ENCODE results near the gene BRAF.

Gene BRAF

DNA sequence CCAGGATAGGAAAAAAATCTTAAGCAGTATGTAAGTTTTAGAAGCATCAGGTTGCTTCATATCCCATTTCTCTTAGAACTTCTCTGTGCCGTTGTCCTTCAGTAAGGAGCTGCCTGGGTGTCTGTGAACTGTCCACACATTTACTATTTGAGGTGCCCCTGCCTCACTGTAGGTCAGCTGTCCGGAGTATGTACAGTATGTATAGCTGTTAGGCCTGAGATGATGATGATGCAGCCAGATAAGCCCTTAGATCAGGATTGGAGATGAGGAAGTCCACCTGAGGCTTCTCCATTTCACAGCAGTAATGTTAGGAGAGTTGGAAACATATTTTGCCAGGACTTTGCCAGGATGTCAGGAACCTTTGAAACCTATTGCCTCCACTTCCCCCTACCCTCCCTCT, 220.5 kb downstream of the BRAF start:
- H3K9me3 ChIP-seq (ENCODE audit: low read length), result no peaks in the 10 kb centered on the region
- H3K9ac ChIP-seq (ENCODE audit: low read length), result no peak overlapping the region
- H3F3A ChIP-seq (ENCODE audit: insufficient read depth, low read length), result no peaks in the 10 kb centered on the region
- H3K27me3 ChIP-seq (ENCODE audit: insufficient read depth, low read length), result no peaks in the 10 kb centered on the region
- H3K9me2 ChIP-seq (ENCODE audit: low read depth, low read length), result no peaks in the 10 kb centered on the region
- H3K79me2 ChIP-seq (ENCODE audit: insufficient read depth, low read length), result peaks cover 32% of the 10 kb centered on the region
- no peak overlapping the region for H2AFZ ChIP-seq (ENCODE audit: low read length)
- no peak for TF ChIP-seq EZH2 (IDR thresholded peaks at IDR 0.05; ENCODE audit: borderline replicate concordance, low read length)
- TF ChIP-seq CTCF (IDR thresholded peaks at IDR 0.05; ENCODE audit: low read length), result no peak
- H3K4me1 ChIP-seq (ENCODE audit: insufficient read depth, low read length, severe bottlenecking), result no peaks in the 10 kb centered on the region
- no peak overlapping the region for H3K4me2 ChIP-seq (ENCODE audit: low read length)
- H3K27ac ChIP-seq (ENCODE audit: low read depth, low read length, poor library complexity, severe bottlenecking), result no peak overlapping the region
- H3K36me3 ChIP-seq (ENCODE audit: insufficient read depth, low read length), result peaks cover 56% of the 10 kb centered on the region
- no peak overlapping the region for H3K4me3 ChIP-seq (ENCODE audit: low read depth, low read length, poor library complexity, severe bottlenecking)
- H4K20me1 ChIP-seq (ENCODE audit: insufficient read depth, low read length), result no peaks in the 10 kb centered on the region

GRCh38 chr7:140702774-140703173, 222.0 kb downstream of the BRAF start:
- H3K9ac ChIP-seq (ENCODE audit: low read length), result no peak overlapping the region
- no peaks in the 10 kb centered on the region for H3K27me3 ChIP-seq (ENCODE audit: insufficient read depth, low read length)
- H3K4me1 ChIP-seq (ENCODE audit: insufficient read depth, low read length, severe bottlenecking), result peaks cover 8% of the 10 kb centered on the region
- H3K36me3 ChIP-seq (ENCODE audit: insufficient read depth, low read length), result peaks cover 53% of the 10 kb centered on the region
- H3K4me2 ChIP-seq (ENCODE audit: low read length), result no peak overlapping the region
- H2AFZ ChIP-seq (ENCODE audit: low read length), result no peak overlapping the region
- TF ChIP-seq EZH2 (IDR thresholded peaks at IDR 0.05; ENCODE audit: borderline replicate concordance, low read length), result no peak
- no peak for TF ChIP-seq CTCF (IDR thresholded peaks at IDR 0.05; ENCODE audit: low read length)
- H3K27ac ChIP-seq (ENCODE audit: low read depth, low read length, poor library complexity, severe bottlenecking), result no peak overlapping the region
- H3F3A ChIP-seq (ENCODE audit: insufficient read depth, low read length), result no peaks in the 10 kb centered on the region
- no peak overlapping the region for H3K4me3 ChIP-seq (ENCODE audit: low read depth, low read length, poor library complexity, severe bottlenecking)
- peaks cover 46% of the 10 kb centered on the region for H3K79me2 ChIP-seq (ENCODE audit: insufficient read depth, low read length)
- H4K20me1 ChIP-seq (ENCODE audit: insufficient read depth, low read length), result no peaks in the 10 kb centered on the region
- H3K9me3 ChIP-seq (ENCODE audit: low read length), result no peaks in the 10 kb centered on the region
- H3K9me2 ChIP-seq (ENCODE audit: low read depth, low read length), result no peaks in the 10 kb centered on the region

DNA sequence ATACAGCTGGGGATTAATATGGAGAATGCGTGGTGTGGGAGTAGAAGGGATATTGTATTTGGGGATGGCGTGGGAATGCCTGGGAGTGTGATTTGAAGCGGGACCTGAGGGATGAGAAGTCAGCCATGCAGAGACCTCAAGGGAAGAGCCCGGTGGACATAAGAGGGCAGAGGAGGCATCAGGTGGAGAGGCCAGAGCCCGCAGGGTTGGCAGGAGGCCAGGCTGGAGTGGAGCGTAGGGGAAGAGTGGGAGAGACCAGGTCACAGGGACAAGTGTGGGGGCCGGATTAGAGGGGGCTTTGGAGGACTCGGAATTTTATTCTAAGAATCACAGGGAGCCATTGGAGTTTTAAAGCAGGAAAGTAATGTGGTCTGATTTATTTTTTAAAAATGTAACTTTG, 226.3 kb downstream of the BRAF start:
- Histone ChIP-seq H3K27ac (ENCODE audit: low read depth, low read length, poor library complexity, severe bottlenecking) (no peak overlapping the region), H3K9me2 (ENCODE audit: low read depth, low read length) (no peaks in the 10 kb centered on the region), H3K79me2 (ENCODE audit: insufficient read depth, low read length) (peaks cover 51% of the 10 kb centered on the region), H3K9ac (ENCODE audit: low read length) (peak overlapping the region; percentile 77), H3K9me3 (ENCODE audit: low read length) (no peaks in the 10 kb centered on the region), H4K20me1 (ENCODE audit: insufficient read depth, low read length) (no peaks in the 10 kb centered on the region), H2AFZ (ENCODE audit: low read length) (no peak overlapping the region), H3K4me3 (ENCODE audit: low read depth, low read length, poor library complexity, severe bottlenecking) (peak overlapping the region; percentile 70), H3K27me3 (ENCODE audit: insufficient read depth, low read length) (no peaks in the 10 kb centered on the region), H3F3A (ENCODE audit: insufficient read depth, low read length) (no peaks in the 10 kb centered on the region), H3K4me2 (ENCODE audit: low read length) (peak overlapping the region; percentile 83), H3K36me3 (ENCODE audit: insufficient read depth, low read length) (peaks cover 32% of the 10 kb centered on the region), H3K4me1 (ENCODE audit: insufficient read depth, low read length, severe bottlenecking) (peaks cover 25% of the 10 kb centered on the region)
- TF ChIP-seq CTCF (IDR thresholded peaks at IDR 0.05; ENCODE audit: low read length) (no peak), EZH2 (IDR thresholded peaks at IDR 0.05; ENCODE audit: borderline replicate concordance, low read length) (no peak)

Measured in OCI-LY1 (cell line).